GM08714 (cell line): ENCODE results near the gene LRRK2.

Source experiments
- H3K4me3 ChIP-seq: fragments of 200-500 bp; sonication (Bioruptor generic); 2 replicates; pipeline ENCODE4 v1.5.1; 2014; ENCODE audit warnings: mild to moderate bottlenecking, low read length, inconsistent platforms
- ZNF274 ChIP-seq: IDR thresholded peaks from 2 replicates; pipeline ENCODE4 v1.6.1; 2012; ENCODE audit warnings: mild to moderate bottlenecking, low read depth, low read length

Gene LRRK2

GRCh38 chr12:40292788-40293429, 68.1 kb downstream of the LRRK2 start:
- no peak overlapping the region for H3K4me3 ChIP-seq
- no peak for TF ChIP-seq ZNF274

- TF ChIP-seq ZNF274 = no peak
- no peak overlapping the region for H3K4me3 ChIP-seq
Measured at GRCh38 chr12:40298341-40298740, 73.5 kb downstream of the LRRK2 start.

DNA sequence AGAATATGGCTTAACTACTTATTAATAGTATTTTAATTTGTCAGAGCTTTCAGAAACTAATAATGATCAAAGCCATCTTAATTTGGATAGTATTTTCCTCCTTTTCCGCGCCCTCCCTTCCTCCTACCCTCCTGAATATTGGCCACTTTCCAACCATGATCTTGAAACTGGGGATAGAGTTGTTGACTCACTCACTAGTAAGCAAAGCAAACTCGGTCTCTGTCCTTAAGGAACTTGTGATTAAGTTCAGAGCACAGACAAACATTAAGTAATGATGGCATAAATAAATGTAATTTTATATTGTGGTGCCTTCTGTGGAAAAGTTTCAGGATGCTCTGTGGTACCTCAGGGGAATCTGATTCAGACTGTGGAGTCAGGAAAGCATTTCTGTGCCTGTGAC, 75.7 kb downstream of the LRRK2 start:
- no peak for TF ChIP-seq ZNF274
- H3K4me3 ChIP-seq = no peak overlapping the region

DNA sequence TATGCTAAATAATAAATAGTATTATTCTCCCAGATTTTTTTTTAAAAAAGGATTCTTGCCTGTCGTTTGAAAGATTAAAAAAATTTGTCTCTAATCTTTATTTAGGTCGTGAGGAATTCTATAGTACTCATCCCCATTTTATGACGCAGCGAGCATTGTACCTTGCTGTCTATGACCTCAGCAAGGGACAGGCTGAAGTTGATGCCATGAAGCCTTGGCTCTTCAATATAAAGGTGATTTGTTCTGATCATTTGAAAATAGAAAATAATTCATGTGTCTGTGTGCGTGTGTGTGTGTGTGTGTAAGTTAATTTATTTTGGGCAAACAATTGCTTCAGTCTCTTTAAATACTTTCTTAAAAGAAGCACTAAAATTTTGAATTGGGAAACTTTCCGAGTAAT, 84.2 kb downstream of the LRRK2 start:
- TF ChIP-seq ZNF274 = no peak
- H3K4me3 ChIP-seq = no peak overlapping the region

GRCh38 chr12:40310211-40310610, 85.4 kb downstream of the LRRK2 start:
- no peak overlapping the region for H3K4me3 ChIP-seq
- TF ChIP-seq ZNF274 = no peak

DNA sequence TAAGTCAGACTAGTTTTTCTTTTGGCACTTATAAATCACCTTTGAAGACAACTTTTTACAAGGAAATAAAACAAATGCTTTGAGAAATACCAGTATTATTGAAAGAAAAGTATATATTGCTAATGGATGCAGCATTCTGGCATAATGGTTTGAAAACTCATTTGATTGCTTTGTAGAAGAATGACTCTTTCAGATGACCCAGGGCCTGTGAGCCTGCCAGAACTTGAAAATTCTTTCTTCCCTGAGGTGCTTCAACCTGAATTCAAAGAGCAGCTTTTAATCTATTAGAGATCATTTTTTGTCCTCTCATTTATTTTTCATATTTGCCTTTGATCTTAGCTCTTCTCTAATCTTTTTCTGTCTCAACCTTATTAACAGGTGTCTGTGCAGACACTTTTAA, 87.4 kb downstream of the LRRK2 start:
- no peak for TF ChIP-seq ZNF274
- no peak overlapping the region for H3K4me3 ChIP-seq

DNA sequence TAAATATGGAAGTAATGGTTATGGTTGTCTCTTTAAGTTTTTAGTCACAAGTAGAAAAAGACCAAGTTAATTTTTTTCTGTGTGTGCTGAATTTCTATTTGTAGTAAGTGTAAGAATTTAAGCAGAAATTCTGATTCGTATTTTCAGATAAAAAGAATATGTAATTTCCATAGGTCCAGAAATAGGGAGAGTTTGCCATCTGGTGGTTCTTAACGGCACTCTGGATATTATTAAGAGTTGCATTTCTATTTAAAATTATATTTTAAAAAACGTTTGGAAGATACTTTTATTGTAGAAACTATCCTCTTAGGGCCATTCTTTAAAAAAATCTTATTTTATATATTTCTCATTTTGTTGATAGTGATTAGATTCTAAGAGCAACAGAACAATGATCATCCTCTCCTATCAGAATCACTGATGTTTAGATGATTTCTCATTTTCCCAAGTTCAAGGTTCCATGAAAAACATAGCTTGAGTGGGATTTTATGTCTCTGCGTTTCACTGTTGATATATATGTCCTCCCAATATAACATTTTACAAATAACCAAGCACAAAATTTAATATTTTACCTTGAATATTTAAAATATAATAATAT, 88.3 kb downstream of the LRRK2 start:
- H3K4me3 ChIP-seq = no peak overlapping the region
- no peak for TF ChIP-seq ZNF274

DNA sequence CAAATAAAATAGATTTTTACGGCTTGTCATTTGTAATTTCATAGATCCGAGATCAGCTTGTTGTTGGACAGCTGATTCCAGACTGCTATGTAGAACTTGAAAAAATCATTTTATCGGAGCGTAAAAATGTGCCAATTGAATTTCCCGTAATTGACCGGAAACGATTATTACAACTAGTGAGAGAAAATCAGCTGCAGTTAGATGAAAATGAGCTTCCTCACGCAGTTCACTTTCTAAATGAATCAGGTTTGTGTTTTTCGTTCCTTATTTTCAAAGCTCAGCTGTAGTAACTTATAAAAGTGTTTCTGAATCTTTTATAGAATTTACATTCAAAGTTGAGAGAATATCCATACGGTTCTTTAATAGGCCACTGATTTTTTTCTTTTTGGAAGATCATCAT, 89.1 kb downstream of the LRRK2 start:
- TF ChIP-seq ZNF274 = no peak
- H3K4me3 ChIP-seq = no peak overlapping the region

DNA sequence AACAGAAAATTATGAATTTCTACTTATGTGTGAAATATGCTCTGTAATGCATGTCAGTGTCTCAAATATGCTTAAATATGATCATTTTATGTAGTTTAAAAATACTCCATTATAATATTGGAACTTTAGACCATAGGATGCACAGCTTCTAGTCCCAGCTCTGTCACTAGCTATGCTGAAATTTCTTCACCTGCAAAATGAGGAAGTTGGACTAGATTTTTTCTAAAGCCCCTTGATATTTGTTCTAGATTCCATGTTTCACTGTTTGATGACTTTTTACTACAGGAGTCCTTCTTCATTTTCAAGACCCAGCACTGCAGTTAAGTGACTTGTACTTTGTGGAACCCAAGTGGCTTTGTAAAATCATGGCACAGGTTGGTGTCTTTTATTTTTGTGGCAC, 90.1 kb downstream of the LRRK2 start:
- TF ChIP-seq ZNF274 = no peak
- H3K4me3 ChIP-seq = no peak overlapping the region

GRCh38 chr12:40315375-40315774, 90.6 kb downstream of the LRRK2 start:
- TF ChIP-seq ZNF274 = no peak
- no peak overlapping the region for H3K4me3 ChIP-seq

GRCh38 chr12:40324261-40324660, 99.5 kb downstream of the LRRK2 start:
- no peak for TF ChIP-seq ZNF274
- no peak overlapping the region for H3K4me3 ChIP-seq

- TF ChIP-seq ZNF274 = no peak
- no peak overlapping the region for H3K4me3 ChIP-seq
Measured at GRCh38 chr12:40325349-40325960, 100.7 kb downstream of the LRRK2 start.

DNA sequence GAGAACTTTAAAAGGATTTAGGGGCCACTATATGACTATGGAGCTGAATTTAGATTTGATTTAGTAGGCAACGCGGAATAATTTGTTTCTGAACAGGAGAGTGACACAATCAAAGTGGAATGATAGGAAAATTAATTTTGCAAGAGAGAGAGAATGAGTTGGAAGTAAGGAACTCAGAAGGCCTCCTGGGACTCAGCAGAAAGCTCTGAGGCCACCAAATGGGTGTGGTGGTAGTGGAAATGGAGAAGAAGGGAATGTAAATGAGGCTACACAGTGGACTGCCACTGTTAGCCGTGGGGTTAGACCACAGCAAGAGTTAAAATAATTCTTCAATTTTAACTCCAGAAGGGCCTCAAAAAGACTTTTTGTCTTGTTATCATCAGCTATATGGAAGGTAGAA, 102.7 kb downstream of the LRRK2 start:
- H3K4me3 ChIP-seq = no peak overlapping the region
- no peak for TF ChIP-seq ZNF274

DNA sequence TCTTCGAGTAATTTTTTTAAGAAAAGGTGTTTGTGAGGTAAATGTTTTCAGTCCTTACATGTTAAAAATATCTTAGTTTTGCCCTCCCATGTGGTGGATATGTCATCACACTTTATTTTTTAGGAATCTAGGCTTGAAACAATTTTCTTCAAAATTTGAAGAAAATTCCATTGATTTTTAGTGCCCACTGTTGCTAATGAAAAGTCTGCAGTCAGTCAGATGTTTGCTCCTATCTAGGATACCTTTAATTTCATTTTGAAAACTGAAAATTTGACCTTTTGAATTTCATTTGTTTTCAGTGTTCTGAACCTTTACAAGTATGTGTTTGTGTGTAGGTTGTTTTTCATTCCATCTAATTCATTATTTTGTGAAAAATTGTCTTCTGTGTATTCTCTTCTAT, 105.4 kb downstream of the LRRK2 start:
- no peak for TF ChIP-seq ZNF274
- no peak overlapping the region for H3K4me3 ChIP-seq

GRCh38 chr12:40331886-40332285, 107.1 kb downstream of the LRRK2 start:
- no peak overlapping the region for H3K4me3 ChIP-seq
- TF ChIP-seq ZNF274 = no peak
